PC-9 (cell line): ENCODE measurements around the gene RD3L.

Source experiments
- CTCF ChIP-seq: fragments of 200-600 bp; sonication (generic); conservative IDR thresholded peaks from 2 replicates; pipeline ENCODE4 v1.6.1; 2017; ENCODE audit warnings: mixed run types, antibody characterized with exemption, mild to moderate bottlenecking, moderate library complexity
- EZH2 ChIP-seq: fragments of 200-600 bp; sonication (generic); IDR thresholded peaks from 2 replicates; pipeline ENCODE4 v1.8.0; 2017; ENCODE audit warnings: antibody characterized with exemption, low read depth

- TF ChIP-seq CTCF (no peak), EZH2 (no peak)
Measured at GRCh38 chr14:103966631-103967030, 24.3 kb upstream of the RD3L start.
